Endometrium (tissue), 2 donors: ENCODE data around the gene CCDC9B.

ENCODE experiments used
- FAIRE-seq: peaks from 2 replicates; lab custom pipeline; 2012; peaks lifted over from hg19 to GRCh38; lab: Jason Lieb, UNC
- donor health status: control.
- donor health status: control.

Gene CCDC9B

GRCh38 chr15:40290545-40290917, 50.2 kb downstream of the CCDC9B start:
- FAIRE-seq = no peak

GRCh38 chr15:40289140-40289775, 51.5 kb downstream of the CCDC9B start:
- no peak for FAIRE-seq

GRCh38 chr15:40287968-40288367, 52.8 kb downstream of the CCDC9B start:
- FAIRE-seq = no peak

- FAIRE-seq = no peak
Measured at GRCh38 chr15:40287505-40287904, 53.2 kb downstream of the CCDC9B start.

DNA sequence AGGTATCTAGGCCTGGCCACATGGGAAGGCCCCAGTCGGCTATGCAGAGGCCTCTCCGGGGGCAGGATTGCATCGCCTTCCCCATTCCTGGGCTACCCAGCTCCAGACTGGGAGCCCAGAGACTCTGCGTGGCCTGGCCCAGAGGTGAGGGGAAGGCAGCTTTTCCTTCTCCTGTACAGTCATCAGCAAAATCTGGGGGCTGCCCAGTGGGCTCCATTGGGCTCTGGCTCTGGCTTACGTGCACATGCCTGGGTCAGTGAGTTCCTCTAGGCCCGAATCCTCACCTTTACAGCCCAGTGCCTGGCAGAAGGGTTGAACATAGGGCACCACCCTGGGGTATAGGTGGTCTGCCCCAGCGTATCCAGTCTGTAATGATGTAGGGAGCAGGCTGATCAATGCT, 53.9 kb downstream of the CCDC9B start:
- no peak for FAIRE-seq

DNA sequence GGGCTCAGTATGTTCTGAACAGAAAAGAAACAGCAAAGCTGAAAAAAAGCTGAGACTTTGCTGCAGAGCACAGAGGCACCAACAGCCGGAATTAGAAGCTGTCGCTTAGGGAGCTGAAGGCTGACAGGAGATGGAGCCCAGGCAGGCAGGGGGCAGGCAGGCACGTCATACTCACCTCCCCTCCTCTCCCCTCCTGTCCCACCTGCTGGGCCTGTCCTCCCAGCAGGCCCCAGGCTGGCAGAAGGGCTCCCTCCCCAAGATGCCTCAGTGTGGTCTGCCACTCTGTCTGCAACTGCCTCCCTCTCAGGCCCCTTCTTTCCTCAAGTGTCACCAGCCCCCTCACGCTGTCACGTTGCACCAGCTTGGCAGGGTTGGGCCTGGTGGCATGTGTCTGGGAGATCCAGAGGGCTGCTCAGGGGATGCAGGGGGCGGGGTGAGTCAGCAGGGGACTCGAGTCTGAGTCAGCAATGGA, 54.6 kb downstream of the CCDC9B start:
- FAIRE-seq = no peak

DNA sequence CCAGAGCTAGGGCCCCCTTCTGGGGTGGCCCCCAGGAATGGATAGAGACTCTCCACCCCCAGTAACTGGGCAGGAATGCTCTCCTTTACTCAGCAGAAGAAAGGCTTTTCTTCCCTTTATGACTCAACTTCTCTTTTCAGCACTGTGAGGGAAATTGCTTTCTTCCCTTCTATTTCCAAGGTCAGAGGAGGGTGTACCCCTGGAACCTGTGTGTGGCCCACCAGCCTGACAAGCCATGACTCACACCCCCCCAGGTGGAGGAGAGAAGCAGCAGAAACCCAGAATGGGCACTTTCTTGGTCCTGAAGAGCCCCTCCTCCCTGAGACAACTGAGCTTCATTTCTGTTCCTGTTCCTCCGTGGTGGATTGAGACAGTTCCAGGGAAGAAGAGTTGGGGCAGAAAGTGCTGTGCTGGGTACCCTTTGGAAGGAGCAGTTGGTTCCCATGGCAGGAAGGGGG, 55.2 kb downstream of the CCDC9B start:
- FAIRE-seq = no peak

DNA sequence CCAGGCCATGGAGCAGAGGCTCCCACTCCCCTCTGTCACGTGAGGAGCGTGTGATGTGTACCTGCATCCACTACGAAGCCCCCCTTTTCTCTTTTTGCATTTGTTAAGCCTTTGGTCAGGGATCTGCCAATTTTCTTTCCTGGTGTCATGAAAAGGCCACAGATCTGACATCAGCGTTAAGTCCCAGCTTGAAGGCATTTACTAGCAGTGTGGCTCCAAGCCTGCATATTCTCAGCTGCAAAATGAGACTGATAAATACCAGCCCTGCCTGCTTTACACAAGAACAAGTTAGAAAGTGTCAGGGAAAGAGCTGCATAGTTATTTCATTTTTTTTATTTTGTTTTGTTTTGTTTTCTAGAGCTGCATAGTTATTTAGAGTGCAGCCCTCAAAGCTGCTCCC, 55.6 kb downstream of the CCDC9B start:
- peak; percentile 8 for FAIRE-seq

DNA sequence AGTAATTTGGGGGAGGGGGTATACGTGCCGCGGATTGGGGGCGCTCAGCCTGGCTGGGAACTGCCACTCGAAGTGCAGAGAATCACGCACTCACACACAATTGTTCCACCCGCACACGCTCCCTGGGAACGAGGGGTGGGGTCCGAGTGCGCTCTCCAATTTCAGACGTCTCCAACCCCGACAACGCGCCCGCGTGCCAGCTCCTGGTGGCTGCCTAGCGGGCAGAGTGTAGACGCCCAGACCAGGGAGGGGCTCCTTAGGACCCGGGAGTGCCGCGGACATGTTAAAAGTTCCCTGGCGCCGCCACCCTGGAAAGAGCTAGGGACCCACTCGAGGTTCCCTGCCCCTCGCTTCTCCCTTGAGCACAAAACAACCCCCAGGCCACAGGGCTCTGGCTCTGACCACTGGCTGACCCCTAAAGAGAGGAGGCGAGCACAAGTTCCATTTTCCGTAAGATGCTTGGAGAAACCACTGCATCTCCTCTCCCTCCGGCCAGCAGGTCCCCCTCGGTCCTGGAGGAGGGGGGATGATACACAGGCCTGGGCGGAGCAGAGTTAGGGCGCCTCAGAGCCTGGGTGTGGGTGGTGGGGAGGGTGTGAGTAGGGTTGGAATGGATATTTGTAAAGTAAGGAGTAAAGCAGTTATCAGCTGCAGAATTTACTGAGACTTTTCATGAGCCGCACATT, 57.0 kb downstream of the CCDC9B start:
- no peak for FAIRE-seq

- FAIRE-seq = no peak
Measured at GRCh38 chr15:40282869-40283614, 57.7 kb downstream of the CCDC9B start, which contains the start of gene ANKRD63. Gene ANKRD63 (minus strand): TSS chr15:40283064. CDS start chr15:40282586, 478 bp downstream.

DNA sequence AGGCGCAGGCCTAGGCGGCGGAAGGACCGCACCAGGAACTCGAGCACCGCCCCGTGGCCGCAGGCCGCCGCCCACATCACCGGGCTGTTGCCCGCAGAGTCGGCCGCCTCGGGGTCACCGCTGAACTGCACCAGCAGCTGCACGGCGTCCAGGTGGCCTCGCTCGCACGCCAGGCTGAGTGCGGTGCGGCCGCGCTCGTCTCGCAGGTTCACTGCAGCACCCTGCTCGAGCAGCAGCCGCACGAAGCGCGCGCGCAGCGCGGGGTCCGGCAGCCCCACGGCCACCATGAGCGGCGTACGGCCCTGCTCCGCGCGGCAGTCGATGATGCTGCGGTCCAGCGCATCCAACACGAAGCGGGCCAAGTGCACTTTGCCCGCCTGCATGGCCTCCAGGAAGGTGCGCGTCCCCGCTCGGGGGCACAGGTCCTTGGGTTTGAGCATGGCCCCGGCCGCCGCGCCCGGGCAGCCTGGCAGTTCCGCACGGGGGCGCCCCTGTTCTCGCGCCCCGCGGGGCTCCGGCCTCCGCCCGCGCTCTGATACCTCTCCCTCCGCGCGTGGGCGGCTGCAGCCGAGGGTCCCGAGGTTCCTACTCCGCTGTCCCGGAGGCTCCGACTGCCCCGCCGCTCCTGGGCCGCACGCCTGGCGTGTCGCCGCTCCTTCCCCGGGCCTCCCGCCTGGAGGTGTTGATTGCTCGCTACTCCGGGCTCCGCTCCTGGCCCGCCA, 58.4 kb downstream of the CCDC9B start:
- FAIRE-seq = no peak

DNA sequence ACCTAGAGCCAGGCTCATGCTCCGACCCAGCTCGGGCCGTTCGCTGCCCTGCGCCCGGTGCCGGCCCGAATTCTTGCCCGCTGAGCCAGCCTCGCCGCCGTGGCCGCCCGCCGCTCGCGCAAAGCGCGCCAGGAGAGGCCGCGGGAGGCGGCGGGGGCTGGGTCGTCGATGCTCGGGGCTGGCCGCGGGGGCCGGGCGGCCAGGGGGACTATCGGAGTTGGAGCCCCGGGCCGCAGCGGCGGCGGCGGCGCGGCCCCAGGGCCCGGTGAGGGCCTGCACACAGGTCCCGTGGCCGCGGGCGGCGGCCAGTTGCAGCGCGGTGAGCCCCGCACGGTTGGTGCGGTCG, 59.0 kb downstream of the CCDC9B start:
- no peak for FAIRE-seq
